NCI-H146 treated with DMSO at 0.1 percent for 48 hours (cell line): ENCODE measurements around the gene MAD2L2.
A peak's percentile ranks its signal among the peaks of the same experiment; 100 is the strongest.

ENCODE experiments used
- DNase-seq: peaks from one replicate; lab custom pipeline; 2025; ENCODE audit not compliant: unreplicated experiment; lab: John Stamatoyannopoulos, UW

The MAD2L2 gene

GRCh38 chr1:11654137-11654938 is 26.6 kb downstream of the MAD2L2 start, which contains the start of the genes FBXO2 and FBXO44:
Gene FBXO2, minus strand, starts transcription at chr1:11654429. Its CDS starts 89 bp downstream, at chr1:11654340.
Gene FBXO44, plus strand, starts transcription at chr1:11654877. Its CDS starts 959 bp downstream, at chr1:11655836.
- DNase-seq = no peak

- no peak for DNase-seq
These were observed 27.1 kb downstream of the MAD2L2 start for GRCh38 chr1:11653861-11654136.

GRCh38 chr1:11653101-11653860 is 27.7 kb downstream of the MAD2L2 start:
- no peak for DNase-seq

- DNase-seq = no peak
These were observed 28.7 kb downstream of the MAD2L2 start for GRCh38 chr1:11652203-11652780.

GRCh38 chr1:11651017-11651416 is 29.9 kb downstream of the MAD2L2 start:
- DNase-seq = no peak

GRCh38 chr1:11650331-11650991 is 30.5 kb downstream of the MAD2L2 start:
- peak; percentile 18 for DNase-seq

GRCh38 chr1:11649624-11650330 is 31.2 kb downstream of the MAD2L2 start:
- DNase-seq = no peak

- no peak for DNase-seq
These were observed 31.7 kb downstream of the MAD2L2 start for GRCh38 chr1:11649237-11649623.

- DNase-seq = no peak
These were observed 32.2 kb downstream of the MAD2L2 start for GRCh38 chr1:11648732-11649158.

- DNase-seq = no peak
These were observed 32.9 kb downstream of the MAD2L2 start for GRCh38 chr1:11648039-11648438.

GRCh38 chr1:11647333-11647732 is 33.6 kb downstream of the MAD2L2 start:
- DNase-seq = no peak

- no peak for DNase-seq
These were observed 34.6 kb downstream of the MAD2L2 start for GRCh38 chr1:11646317-11646716.

GRCh38 chr1:11645670-11646265 is 35.2 kb downstream of the MAD2L2 start:
- peak; percentile 34 for DNase-seq

GRCh38 chr1:11645270-11645669 is 35.7 kb downstream of the MAD2L2 start:
- no peak for DNase-seq

- DNase-seq = no peak
These were observed 37.2 kb downstream of the MAD2L2 start for GRCh38 chr1:11643782-11644181.

- DNase-seq = peak; percentile 7
These were observed 38.4 kb downstream of the MAD2L2 start for GRCh38 chr1:11642418-11643017.

GRCh38 chr1:11641776-11642305 is 39.1 kb downstream of the MAD2L2 start:
- no peak for DNase-seq

GRCh38 chr1:11640944-11641343 is 40.0 kb downstream of the MAD2L2 start:
- DNase-seq = no peak

GRCh38 chr1:11640101-11640500 is 40.8 kb downstream of the MAD2L2 start:
- no peak for DNase-seq

GRCh38 chr1:11639372-11639771 is 41.6 kb downstream of the MAD2L2 start:
- DNase-seq = no peak
